Stimulated activated CD4-positive, alpha-beta T cell treated with anti-CD3 and anti-CD28 coated beads, Interleukin-1b, Interleukin-23, amount 100 ng/mL, for 4 hours (primary cell): ENCODE measurements around the gene PCBP3.

Source experiments
- DNase-seq, 2 donors: peaks; one replicate each; pipeline ENCODE4 v3.0.0-alpha.2; 2020; ENCODE audit warnings: low read depth in 2 of 2

The PCBP3 gene

GRCh38 chr21:45979141-45979631 is 335.7 kb downstream of the PCBP3 start:
- no peak for DNase-seq

DNA sequence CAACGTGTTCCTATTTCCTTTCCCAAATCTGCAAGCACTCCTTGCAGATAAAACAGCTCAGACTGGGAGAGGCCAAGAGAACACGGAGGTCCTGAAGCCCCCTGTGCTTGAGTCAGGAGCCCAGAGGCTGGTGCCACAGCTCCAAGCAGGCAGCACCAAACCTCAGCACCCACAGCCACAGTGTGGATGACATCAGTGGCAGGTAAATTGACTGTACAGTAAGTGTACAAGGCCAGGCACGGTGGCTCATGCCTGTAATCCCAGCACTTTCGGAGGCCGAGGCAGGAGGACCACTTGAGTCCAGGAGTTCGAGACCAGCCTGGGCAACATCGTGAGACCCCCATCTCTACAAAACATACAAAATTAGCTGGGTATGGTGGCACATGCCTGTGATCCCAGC is 336.1 kb downstream of the PCBP3 start:
- no peak for DNase-seq

DNA sequence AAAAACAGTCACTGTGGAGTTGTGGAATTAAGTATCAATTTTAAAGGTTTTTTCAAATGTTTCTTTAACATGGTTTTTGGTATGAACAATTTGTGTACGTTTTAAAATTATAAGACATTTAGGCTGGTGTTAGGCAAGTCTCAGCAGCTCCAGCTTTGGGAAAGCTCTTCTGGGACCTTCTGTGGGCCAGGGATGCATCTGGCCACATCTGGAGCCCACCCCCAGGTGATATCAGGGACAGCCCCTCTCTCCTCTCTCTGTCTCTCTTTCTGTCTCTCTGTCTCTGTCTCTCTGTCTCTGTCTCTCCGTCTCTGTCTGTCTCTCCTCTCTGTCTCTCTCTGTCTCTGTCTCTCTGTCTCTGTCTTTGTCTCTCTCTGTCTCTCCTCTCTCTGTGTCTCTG is 336.7 kb downstream of the PCBP3 start:
- no peak for DNase-seq

DNA sequence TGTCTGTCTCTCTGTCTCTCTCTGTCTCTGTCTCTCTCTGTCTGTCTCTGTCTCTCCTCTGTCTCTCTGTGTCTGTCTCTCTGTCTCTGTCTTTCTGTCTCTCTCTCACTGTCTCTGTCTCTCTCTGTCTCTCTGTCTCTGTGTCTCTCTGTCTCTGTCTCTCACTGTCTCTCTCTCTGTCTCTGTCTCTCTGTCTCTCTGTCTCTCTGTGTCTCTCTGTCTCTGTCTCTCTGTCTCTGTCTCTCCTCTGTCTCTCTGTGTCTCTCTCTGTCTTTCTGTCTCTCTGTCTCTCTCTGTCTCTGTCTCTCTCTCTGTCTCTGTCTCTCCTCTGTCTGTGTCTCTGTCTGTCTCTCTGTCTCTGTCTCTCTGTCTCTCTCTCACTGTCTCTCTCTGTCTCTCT is 337.2 kb downstream of the PCBP3 start:
- DNase-seq, result no peak

- DNase-seq, result peak; percentile 43 to 45
These were observed 337.9 kb downstream of the PCBP3 start, which contains the start of gene COL6A1 for GRCh38 chr21:45981151-45982091. Gene COL6A1 (plus strand): TSS chr21:45981770. CDS start chr21:45981851, 81 bp downstream.

- DNase-seq, result no peak
These were observed 338.7 kb downstream of the PCBP3 start for GRCh38 chr21:45982092-45982757.

GRCh38 chr21:45982758-45983648 is 339.5 kb downstream of the PCBP3 start:
- no peak for DNase-seq

DNA sequence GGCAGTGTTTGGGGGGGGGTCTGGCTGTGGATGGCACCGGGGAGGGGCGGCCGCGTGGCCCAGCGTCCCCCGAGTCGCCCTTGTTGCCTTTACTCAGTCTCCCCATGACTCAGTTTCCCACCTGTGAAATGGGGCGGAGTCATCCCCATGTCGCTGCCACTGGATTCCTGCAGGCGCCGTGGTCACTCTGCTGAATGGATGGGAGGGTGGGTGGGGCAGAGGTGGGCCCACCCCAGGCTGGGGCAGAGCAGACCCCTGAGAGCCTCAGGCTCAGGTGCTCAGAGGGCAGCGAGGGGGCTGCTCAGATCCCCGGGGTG is 340.1 kb downstream of the PCBP3 start:
- DNase-seq, result no peak

DNA sequence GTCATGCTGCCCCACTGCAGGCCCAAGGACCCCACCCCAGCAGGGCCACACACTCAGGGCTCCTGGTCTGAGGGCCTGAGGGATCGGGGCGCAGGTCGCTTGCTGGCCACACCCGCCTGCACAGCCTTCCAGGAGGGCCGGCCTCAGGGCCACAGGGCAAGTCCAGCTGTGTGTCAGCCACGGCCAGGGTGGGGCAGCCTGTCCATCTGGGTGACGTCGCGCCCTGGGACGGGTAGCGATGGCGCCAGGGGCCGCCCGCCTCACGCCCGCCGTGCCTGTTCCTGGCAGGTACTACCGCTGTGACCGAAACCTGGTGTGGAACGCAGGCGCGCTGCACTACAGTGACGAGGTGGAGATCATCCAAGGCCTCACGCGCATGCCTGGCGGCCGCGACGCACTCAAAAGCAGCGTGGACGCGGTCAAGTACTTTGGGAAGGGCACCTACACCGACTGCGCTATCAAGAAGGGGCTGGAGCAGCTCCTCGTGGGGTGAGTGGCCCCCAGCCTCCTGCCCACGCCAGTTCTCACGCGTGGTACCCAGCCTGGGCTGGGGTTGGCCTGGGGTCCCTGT is 340.5 kb downstream of the PCBP3 start:
- DNase-seq, result no peak

GRCh38 chr21:45984584-45985095 is 341.1 kb downstream of the PCBP3 start:
- no peak for DNase-seq

DNA sequence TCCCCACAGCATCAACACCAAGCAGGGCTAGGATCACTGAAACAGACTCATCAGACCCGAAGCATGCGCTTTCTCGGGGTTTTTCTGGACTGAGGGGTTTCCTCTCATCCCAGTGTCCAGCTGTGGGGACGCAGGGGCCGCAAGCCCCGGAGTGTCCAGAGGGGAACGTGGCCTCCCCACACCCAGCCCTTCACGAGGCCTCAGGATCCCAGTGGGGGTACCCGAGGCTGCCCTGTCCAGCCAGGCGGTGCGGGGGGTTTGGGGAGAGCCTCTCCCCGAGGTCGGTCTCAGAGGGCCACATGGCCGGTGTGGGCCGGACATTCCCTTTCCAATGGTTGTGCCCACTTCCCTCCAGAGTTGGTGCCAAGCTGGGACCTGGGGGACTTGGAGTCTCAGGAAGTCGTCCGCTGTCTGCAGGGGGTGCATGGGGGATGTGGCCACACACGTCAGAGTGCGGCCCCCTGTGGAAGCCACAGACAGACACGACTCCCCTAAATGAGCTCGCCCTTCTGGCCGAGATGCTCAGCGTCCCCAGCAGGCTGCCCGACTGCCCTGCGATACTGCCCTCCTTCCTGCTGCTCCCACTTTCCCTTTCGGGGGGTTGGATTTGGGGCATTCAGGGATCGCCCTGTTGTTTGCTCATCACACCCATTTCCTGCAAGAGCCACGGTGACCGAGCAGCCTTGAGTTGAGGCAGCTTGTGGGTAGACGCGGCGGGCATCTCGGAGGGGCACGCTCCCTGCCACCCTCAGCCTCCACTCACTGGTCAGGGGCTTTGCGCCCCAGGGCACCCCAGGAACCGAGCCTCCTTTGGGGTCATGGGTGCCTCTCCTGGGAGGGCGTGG is 342.2 kb downstream of the PCBP3 start:
- no peak for DNase-seq

- no peak for DNase-seq
These were observed 343.0 kb downstream of the PCBP3 start for GRCh38 chr21:45986316-45987051.

- DNase-seq, result no peak
These were observed 343.7 kb downstream of the PCBP3 start for GRCh38 chr21:45987121-45987711.

DNA sequence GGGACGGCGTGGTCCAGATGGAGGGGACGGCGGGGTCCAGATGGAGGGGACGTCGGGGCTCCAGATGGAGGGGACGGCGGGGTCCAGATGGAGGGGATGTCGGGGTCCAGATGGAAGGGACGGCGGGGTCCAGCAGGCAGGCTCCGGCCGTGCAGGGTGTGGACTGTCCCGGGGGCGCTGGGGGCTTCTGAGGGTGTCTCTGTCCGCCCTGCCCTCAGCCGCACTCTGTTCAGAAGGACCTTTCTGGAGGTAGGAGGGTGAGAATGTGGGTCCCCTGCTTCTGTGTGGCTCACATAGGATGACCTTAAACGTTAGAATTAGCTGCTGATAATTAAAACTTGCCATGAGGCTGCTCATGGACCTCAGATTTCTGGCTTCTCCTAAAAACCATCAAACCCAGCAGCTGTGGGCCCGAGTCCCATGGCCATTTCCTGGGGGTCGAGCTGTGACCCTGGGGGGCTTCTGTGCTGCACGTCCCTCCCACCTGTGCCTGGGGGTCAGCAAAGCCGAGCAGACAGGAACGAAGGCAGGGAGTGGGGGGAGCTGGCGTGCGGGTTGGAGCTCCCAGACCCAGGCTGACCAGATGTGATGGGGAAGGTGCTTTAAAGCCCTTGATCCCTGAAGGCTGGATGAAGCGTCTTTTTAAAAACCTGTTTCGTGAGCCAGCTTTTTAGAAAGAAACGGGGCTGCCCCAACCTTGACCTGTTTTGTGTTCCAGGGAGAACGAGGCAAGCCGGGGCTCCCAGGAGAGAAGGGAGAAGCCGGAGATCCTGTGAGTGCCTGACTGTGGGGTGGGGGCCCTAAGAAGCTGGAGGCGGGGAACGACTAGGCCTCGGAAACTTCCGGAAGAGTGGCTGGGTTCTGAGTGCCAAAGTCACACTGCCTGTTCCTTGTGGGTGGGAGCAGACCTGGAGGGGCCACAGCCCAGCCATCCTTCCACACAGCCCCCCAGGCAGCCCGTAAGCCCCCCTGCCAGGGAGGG is 345.1 kb downstream of the PCBP3 start:
- no peak for DNase-seq

- no peak for DNase-seq
These were observed 346.0 kb downstream of the PCBP3 start for GRCh38 chr21:45989355-45990048.

DNA sequence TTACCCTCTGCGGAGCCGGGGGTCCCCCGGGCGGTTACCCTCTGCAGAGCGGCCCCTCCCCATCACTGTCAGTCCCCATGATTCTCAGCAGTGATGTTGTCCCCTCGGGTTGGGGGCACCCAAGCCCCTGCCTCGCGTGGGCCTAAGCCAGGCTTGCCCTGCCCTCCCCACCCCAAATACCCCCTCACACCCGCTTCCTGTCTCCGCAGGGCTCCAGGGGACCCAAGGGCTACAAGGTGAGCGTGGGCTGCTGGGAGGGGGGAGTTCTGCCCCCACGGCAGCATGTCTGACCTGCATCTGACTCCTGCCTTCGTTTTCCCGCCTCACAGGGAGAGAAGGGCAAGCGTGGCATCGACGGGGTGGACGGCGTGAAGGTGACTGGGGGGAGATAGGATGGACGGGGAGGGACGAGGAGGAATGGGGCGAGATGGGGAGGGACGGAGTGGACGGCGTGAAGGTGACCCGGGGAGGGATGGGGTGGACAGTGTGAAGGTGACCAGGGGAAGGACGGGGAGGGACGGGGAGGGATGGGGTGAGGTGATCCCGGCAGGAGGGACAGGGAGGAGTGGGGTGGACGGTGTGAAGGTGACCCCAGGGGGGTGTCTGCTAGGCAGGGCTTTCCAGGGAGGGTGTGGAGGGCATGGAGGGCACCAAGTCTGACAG is 346.7 kb downstream of the PCBP3 start:
- DNase-seq, result no peak
